Astrocyte of the hippocampus (primary cell): ENCODE results near the gene USP3.
A peak's percentile ranks its signal among the peaks of the same experiment; 100 is the strongest.

Source experiments
- DNase-seq: peaks from one replicate; pipeline ENCODE4 v3.0.0; 2011; ENCODE audit warnings: low read depth, low spot score

Gene USP3

DNA sequence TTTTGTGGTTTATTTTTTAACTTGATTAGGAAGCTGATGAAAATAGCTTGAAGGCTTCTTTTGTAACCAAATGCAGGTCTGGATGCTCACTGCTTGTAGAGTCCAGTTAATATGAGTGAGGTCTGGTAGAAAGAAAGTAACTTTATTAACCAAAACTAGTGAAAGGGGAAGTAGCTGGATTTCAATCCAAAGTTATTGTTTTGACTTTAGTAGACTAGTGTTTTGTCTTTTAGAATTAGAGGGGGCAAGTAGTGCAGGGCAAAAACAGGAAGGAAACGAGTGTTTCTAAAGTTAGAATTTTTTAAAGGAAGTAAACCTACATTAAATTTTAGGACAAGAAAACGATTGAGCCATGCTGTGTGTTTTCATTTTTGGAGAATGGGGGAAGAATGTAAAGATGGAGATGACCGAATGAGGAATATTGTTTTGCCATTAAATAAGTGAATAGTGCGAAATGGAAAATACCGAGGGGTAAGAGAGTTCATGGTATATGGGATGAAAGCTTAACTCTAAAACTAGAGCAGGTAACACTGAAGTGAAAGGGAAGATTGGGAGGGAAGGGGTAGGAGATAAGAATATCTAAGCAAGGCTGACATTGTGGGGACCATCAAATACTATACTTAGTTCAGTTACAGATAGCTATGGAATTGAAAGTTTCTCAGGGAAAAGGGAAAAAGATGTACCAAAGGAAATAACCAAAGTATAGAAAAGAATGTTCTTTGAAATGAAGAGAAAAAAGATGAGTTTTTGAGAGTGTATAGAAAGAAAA, 40.0 kb downstream of the USP3 start:
- no peak for DNase-seq

- DNase-seq, result no peak
Measured at GRCh38 chr15:63545520-63545919, 41.1 kb downstream of the USP3 start.

GRCh38 chr15:63551400-63551799, 47.0 kb downstream of the USP3 start:
- DNase-seq, result no peak

DNA sequence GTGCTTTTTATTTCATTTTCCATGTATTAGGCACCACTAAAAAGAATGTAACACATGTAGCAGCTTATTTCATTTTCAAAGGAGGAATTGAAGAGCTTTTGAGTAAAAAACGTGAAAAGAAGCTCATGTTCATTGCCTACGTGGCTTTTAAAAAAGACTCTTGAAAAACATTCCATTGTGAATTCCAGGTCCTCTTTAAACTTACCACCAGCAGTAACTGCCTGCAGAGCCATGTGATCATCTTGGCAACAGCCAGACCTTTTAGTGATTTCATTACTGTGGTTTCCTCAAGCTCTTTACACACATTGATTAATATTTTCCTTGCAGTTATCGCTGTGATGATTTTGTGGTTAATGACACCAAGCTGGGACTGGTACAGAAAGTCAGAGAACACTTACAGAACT, 49.0 kb downstream of the USP3 start:
- DNase-seq, result peak; percentile 91

- peak; percentile 27 for DNase-seq
Measured at GRCh38 chr15:63554337-63554927, 50.0 kb downstream of the USP3 start.

DNA sequence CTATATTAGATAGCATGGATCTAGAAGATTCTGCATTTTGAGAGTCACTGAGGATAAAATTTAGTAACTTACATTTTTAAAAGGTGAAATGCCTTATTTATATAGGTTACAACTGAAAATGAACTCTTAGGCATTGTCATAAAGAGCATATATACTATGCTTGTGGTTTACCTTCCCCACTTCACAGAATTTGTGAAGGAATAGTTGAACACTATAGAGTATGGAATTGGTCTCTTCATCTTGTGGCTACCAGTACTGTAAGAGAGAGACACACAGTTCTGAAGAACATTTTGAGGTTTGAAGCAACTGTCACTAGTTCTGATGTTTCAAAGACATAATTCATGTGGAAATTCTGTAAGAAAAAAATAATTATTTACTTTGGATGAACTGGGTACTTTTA, 51.1 kb downstream of the USP3 start:
- no peak for DNase-seq

GRCh38 chr15:63556246-63556645, 51.9 kb downstream of the USP3 start:
- no peak for DNase-seq

DNA sequence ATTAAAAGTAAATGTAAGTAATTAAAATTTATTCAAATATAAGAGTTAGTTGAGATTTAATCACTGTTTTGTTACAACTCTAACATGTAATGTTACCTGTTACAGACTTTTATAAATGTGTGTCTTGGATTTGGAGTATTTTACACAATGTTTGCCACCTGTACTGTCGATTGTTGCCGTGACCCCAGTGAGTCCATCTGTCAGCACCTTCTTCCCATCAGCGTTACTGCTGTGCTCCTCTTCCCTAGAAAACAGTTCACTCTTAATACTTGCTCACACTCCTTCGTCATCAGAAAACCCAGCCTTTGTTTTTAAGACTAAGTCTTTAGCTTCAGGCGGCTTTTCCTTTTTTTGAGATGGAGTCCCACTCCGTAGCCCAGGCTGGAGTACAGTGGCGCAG, 52.3 kb downstream of the USP3 start:
- no peak for DNase-seq

DNA sequence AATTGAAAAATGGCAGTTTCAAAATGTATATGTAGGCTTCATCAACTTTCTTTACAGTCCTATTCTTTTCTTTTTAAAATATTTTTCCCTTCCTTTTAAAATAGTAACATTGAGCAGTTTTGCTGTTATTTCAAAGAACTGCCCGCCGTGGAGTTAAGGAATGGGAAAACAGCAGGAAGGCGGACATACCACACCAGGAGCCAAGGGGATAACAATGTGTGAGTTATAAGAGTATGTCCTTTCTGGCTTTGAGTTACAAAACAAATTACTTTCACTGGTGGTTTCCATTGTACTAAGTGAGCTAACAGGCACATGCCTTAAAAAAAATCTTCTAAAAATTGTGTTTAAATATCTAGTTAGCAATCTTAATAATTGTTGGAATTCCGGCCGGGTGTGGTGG, 55.4 kb downstream of the USP3 start:
- no peak for DNase-seq

DNA sequence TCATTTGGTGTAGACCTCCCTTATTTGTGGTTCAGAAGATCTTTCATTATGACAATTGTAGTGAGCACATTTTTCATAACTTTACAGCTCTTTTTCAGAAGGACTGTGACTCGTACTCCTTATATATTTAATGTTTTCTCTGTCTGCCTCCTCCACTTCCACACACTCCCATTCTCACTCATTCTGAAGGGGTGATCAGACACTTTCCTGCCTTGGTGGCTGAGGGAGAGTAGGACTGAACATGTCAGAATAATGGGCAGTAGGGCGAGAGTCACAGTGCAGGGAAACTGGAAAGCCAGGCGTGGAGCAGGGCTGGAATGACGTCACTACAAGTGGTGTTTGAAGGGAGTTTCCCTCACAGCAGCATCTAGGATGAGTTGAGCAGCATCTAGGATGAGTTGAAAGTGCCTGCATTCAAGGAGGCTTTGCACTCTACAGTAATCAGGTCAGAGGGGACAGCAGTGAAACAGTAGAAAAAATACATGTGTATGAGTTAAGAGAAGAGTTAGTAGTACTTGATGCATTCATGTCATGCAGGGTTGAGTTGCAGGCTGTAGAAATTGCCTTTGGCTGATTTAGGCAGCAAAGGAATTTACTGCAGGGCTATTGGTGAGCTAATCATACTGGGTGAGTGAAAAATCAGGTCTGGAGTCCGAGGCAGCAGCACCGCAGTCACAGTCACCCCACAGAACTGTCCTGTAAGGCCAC, 56.5 kb downstream of the USP3 start:
- DNase-seq, result no peak

DNA sequence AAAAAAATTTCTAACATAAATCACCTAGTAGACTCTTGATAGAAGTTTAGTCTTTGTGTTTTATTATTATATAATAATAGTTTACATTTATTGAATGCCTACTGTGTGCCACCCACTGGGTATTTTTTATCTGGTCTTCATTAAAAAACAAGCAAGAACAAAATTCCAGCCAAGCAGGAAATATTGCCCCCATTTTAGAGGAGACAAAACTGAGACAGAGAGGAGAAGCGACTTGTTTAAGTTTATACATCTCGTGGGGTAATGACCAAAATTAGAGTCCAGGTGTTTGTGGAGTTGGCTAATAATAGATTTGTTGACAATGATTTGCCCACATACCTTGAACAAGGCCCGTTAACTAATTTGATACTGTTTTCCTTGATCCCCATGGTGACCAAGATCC, 59.7 kb downstream of the USP3 start:
- DNase-seq, result no peak

DNA sequence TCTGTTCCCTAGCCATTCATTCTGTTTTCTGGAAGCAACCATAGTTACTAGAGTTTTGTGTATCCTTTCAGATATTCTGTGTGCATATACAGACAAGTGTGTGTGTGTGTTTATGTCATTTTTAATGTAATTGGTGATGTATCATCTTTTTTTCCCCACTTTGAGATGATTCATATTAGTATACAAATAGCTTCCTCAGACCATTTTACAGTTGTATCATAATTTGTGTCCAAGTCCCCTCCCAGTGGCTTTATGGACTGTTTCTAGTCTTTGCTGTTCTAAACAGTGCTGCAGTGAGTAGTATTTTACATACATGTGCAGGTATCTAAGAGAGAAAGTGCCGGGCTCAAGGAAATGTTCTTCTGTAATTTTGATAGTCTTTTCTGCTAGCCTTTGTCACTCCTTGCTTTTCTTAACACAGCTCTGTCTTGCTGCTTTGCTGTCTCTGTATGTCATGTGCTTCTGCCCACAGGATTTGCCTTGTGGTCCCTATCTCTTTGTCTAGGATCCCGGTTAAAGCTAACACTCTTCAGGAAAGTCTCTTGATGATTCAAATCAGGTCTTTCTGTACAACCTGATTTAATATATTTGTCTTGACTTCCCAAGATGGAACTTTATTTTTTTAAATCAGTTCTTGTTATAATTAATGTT, 61.3 kb downstream of the USP3 start:
- DNase-seq, result no peak

DNA sequence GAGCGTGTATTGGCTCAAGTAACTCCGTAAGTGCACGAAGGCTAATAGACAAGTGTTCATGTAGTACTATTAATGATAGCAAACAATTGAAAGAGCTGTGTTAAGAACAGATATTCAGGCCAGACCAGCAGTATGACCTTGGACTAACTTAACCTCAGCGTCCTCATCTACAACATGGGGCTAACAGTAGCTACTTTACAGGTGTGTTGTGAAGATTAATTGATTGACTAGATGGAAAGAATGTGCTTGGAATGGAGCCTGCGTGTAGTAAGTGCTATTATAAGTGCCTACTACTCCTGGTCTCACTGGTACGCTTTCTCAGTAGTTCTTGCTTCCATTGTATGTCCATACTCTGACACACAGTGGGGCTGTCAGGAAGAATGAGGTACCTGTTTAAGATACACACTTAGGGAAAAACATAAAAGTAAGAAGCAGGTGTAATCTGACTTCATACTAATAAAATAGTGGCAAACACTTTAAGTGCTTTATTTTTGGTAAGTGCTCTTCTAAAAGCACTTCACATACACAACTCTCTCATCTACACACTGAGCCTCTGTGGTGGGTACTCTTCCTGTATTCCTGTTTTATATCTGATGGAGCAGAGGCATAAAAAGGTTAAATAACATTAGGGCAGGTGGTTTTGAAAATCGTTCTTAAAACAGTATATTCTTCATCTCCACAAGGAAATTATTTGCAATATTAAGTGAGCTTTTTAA, 68.5 kb downstream of the USP3 start:
- DNase-seq, result no peak

- no peak for DNase-seq
Measured at GRCh38 chr15:63573533-63573932, 69.1 kb downstream of the USP3 start.

DNA sequence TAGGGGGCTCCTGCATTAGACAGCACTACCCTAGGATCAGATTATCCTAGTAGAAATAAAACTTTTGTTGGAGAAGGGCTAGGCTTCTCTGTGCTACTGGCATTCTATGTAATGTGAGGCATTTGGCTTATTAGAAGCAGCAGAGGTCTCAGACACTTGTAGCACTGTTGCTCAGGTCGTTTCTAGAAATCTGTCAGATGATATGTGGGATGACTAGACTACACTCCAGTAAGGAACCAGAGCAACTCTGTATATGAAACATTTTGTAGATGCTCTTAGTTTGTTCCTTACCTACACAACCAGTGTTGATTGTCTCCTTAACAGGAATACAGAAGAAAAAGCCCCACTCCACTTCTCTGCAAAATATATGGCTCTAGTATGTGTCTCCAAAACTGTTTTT, 70.9 kb downstream of the USP3 start:
- DNase-seq, result no peak

GRCh38 chr15:63576441-63576840, 72.0 kb downstream of the USP3 start:
- no peak for DNase-seq

- DNase-seq, result no peak
Measured at GRCh38 chr15:63582179-63582578, 77.8 kb downstream of the USP3 start.

DNA sequence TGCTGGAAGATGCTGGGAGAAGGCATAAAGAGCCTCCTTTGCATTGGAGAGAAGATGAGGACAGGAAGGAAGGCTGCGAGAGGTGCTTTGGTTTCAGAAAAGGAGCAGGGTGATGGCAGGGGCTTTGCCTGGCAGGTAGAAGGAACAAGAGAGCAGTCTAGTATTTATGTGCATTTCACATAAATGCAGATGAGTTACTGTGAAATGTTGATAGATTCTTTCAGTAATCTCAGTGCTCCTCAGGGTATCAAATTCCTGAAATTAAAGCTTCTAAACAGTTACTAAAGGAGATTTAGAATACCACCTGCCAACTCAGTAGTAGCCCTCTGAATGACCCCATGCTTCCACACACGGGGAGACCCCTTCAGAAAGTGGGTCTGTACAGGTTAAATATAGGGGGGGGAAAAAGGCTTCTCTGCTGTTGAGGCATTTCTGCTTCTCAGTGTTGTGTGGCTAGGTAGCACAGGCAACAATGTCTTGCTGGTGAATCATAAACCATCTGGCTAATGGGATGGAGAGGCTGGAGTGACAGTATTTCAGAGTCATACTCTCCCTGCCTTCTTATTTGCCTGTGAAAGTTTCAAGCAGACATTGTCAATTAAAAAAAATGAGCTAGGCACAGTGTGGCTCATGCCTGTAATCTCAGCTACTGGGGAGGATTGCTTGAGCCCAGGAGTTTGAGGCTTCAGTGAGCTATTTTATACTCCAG, 78.5 kb downstream of the USP3 start:
- peak; percentile 81 for DNase-seq

GRCh38 chr15:63586790-63587189, 82.4 kb downstream of the USP3 start:
- DNase-seq, result no peak

GRCh38 chr15:63587527-63587926, 83.1 kb downstream of the USP3 start:
- peak; percentile 33 for DNase-seq

- no peak for DNase-seq
Measured at GRCh38 chr15:63588826-63589225, 84.4 kb downstream of the USP3 start.
